H9 (cell line): ENCODE data around the gene EEF2KMT. TPM values are rescaled to one million over a fixed set of nuclear protein-coding genes. Genes with fewer than 3 reads are reported as not detected.
A peak's percentile ranks its signal among the peaks of the same experiment; 100 is the strongest.

ENCODE experiments used
- DNase-seq: peaks from one replicate; pipeline ENCODE4 v3.0.0-alpha.2; 2017
- H2AFZ ChIP-seq: one replicate; pipeline ENCODE4 v1.6.1; 2013; ENCODE audit warnings: mild to moderate bottlenecking, low read length, control low read depth, moderate library complexity
- H2AK5ac ChIP-seq: 2 replicates; pipeline ENCODE4 v1.6.1; 2013; ENCODE audit warnings: low read length, control low read depth, mixed read lengths; ENCODE audit not compliant: insufficient read length
- H2BK120ac ChIP-seq: one replicate; pipeline ENCODE4 v1.6.1; 2013; ENCODE audit warnings: low read depth, mild to moderate bottlenecking, low read length, control low read depth, inconsistent platforms; ENCODE audit not compliant: poor library complexity, severe bottlenecking
- H2BK12ac ChIP-seq: 2 replicates; pipeline ENCODE4 v1.6.1; 2013; ENCODE audit warnings: low read length, control low read depth, mixed read lengths, low read depth; ENCODE audit not compliant: insufficient read length
- H2BK15ac ChIP-seq: 2 replicates; pipeline ENCODE4 v1.6.1; 2013; ENCODE audit warnings: low read depth, low read length, control low read depth
- H2BK20ac ChIP-seq: one replicate; pipeline ENCODE4 v1.6.1; 2013; ENCODE audit warnings: low read depth, mild to moderate bottlenecking, low read length, control low read depth, inconsistent platforms; ENCODE audit not compliant: poor library complexity, severe bottlenecking
- H2BK5ac ChIP-seq: 2 replicates; pipeline ENCODE4 v1.6.1; 2013; ENCODE audit warnings: low read length, control low read depth, mixed read lengths; ENCODE audit not compliant: insufficient read length
- H3K14ac ChIP-seq: 2 replicates; pipeline ENCODE4 v1.6.1; 2013; ENCODE audit warnings: low read length, control low read depth; ENCODE audit not compliant: insufficient read depth
- H3K18ac ChIP-seq: 2 replicates; pipeline ENCODE4 v1.6.1; 2013; ENCODE audit warnings: low read depth, mild to moderate bottlenecking, mixed read lengths, low read length, control low read depth; ENCODE audit not compliant: insufficient read length
- H3K23ac ChIP-seq: 2 replicates; pipeline ENCODE4 v1.6.1; 2013; ENCODE audit warnings: low read length, control low read depth, mixed read lengths, low read depth; ENCODE audit not compliant: insufficient read length
- H3K23me2 ChIP-seq: 2 replicates; pipeline ENCODE4 v1.6.1; 2013; ENCODE audit warnings: low read depth, mild to moderate bottlenecking, mixed read lengths, low read length, control low read depth; ENCODE audit not compliant: insufficient read length, poor library complexity, severe bottlenecking
- H3K27ac ChIP-seq: 2 replicates; pipeline ENCODE4 v1.5.1; 2013; ENCODE audit warnings: low read length, control low read depth, mixed read lengths, low read depth; ENCODE audit not compliant: insufficient read length
- H3K27me3 ChIP-seq: 2 replicates; pipeline ENCODE4 v1.6.1; 2013; ENCODE audit warnings: low read length, control low read depth, inconsistent platforms; ENCODE audit not compliant: insufficient read depth
- H3K4ac ChIP-seq: 2 replicates; pipeline ENCODE4 v1.6.1; 2013; ENCODE audit warnings: low read depth, mild to moderate bottlenecking, control low read depth, inconsistent platforms, low read length, moderate library complexity
- H3K4me1 ChIP-seq: 2 replicates; pipeline ENCODE4 v1.6.1; 2013; ENCODE audit warnings: low read length, control low read depth, inconsistent platforms; ENCODE audit not compliant: insufficient read depth
- H3K4me2 ChIP-seq: 2 replicates; pipeline ENCODE4 v1.6.1; 2013; ENCODE audit warnings: low read length, control low read depth, mixed read lengths; ENCODE audit not compliant: insufficient read length, insufficient read depth
- H3K56ac ChIP-seq: 2 replicates; pipeline ENCODE4 v1.6.1; 2013; ENCODE audit warnings: low read depth, mild to moderate bottlenecking, mixed read lengths, low read length, control low read depth; ENCODE audit not compliant: insufficient read length
- H3K79me1 ChIP-seq: 2 replicates; pipeline ENCODE4 v1.6.1; 2013; ENCODE audit warnings: low read depth, mild to moderate bottlenecking, moderate library complexity, low read length, control low read depth, inconsistent platforms; ENCODE audit not compliant: insufficient read depth, poor library complexity, severe bottlenecking
- H3K79me2 ChIP-seq: 2 replicates; pipeline ENCODE4 v1.6.1; 2013; ENCODE audit warnings: low read length, control low read depth, inconsistent platforms; ENCODE audit not compliant: insufficient read depth
- H3K9ac ChIP-seq: 2 replicates; pipeline ENCODE4 v1.6.1; 2013; ENCODE audit warnings: low read length, control low read depth, mixed read lengths; ENCODE audit not compliant: insufficient read length; ENCODE audit errors: extremely low read depth
- H3K9me3 ChIP-seq: one replicate; pipeline ENCODE4 v1.6.1; 2013; ENCODE audit warnings: low read depth, low read length, inconsistent platforms; ENCODE audit not compliant: control insufficient read depth
- H3T11ph ChIP-seq: one replicate; pipeline ENCODE4 v1.6.1; 2013; ENCODE audit warnings: mild to moderate bottlenecking, low read length, control low read depth, inconsistent platforms
- H4K20me1 ChIP-seq: one replicate; pipeline ENCODE4 v1.6.1; 2013; ENCODE audit not compliant: control insufficient read depth, insufficient read length, insufficient read depth
- H4K5ac ChIP-seq: 2 replicates; pipeline ENCODE4 v1.6.1; 2013; ENCODE audit warnings: low read depth, mild to moderate bottlenecking, mixed read lengths, low read length, control low read depth; ENCODE audit not compliant: insufficient read length
- H4K8ac ChIP-seq: replicated peaks from 2 replicates; pipeline ENCODE4 v1.6.1; 2013; ENCODE audit warnings: low read length, control low read depth, mixed read lengths, low read depth; ENCODE audit not compliant: insufficient read length
- H4K91ac ChIP-seq: 2 replicates; pipeline ENCODE4 v1.6.1; 2013; ENCODE audit warnings: low read depth, mild to moderate bottlenecking, moderate library complexity, mixed read lengths, low read length, control low read depth; ENCODE audit not compliant: insufficient read length
- H3K27ac Mint-ChIP-seq, 3 experiments: 2 replicates in 2 of 3; 3 replicates in 1 of 3; pipeline ENCODE4 v1.8.0; 2020 to 2021; ENCODE audit warnings: mixed read lengths in 3 of 3, mild to moderate bottlenecking in 1 of 3, moderate library complexity in 1 of 3
- H3K27me3 Mint-ChIP-seq: 2 replicates; pipeline ENCODE4 v1.8.0; 2021; ENCODE audit warnings: low read depth, mild to moderate bottlenecking, moderate library complexity, mixed read lengths
- H3K36me3 Mint-ChIP-seq, 3 experiments: 2 replicates in 2 of 3; 3 replicates in 1 of 3; pipeline ENCODE4 v1.8.0; 2020 to 2021; ENCODE audit warnings: low read depth in 3 of 3, mixed read lengths in 3 of 3; ENCODE audit not compliant: insufficient read depth in 1 of 3
- H3K4me1 Mint-ChIP-seq, 2 experiments: 2 replicates each; pipeline ENCODE4 v1.8.0; 2020; ENCODE audit warnings: mixed read lengths in 2 of 2
- H3K4me3 Mint-ChIP-seq, 2 experiments: 2 replicates in 1 of 2; 3 replicates in 1 of 2; pipeline ENCODE4 v1.8.0; 2020 to 2021; ENCODE audit warnings: mild to moderate bottlenecking in 2 of 2, mixed read lengths in 2 of 2, moderate library complexity in 1 of 2
- H3K9me3 Mint-ChIP-seq, 2 experiments: 2 replicates in 1 of 2; 3 replicates in 1 of 2; pipeline ENCODE4 v1.8.0; 2020; ENCODE audit warnings: mild to moderate bottlenecking in 2 of 2, mixed read lengths in 2 of 2, moderate library complexity in 1 of 2
- WGBS: extraction: QIAGEN DNeasy Blood & Tissue Kit; methylation state at CpG from one replicate; pipeline ENCODE4 v1.1.7; 2013; ENCODE audit warnings: missing lambda C conversion rate, low lambda C conversion rate, mixed read lengths; ENCODE audit not compliant: insufficient read length; ENCODE audit errors: extremely low coverage; 5-methylcytosine and 5-hydroxymethylcytosine counted together
- total RNA-seq: library from RNA; stranded (reverse); gene quantifications from 2 replicates; pipeline ENCODE4 v1.2.1, GENCODE V29; 2021
- TF ChIP-seq, protein P1 (sequence below): fragments of 200-600 bp; sonication (generic); conservative IDR thresholded peaks from 3 replicates; pipeline ENCODE4 v1.8.0; 2021; ENCODE audit warnings: antibody characterized with exemption, mild to moderate bottlenecking

Gene EEF2KMT
- total RNA-seq, 1 experiment from 2014 or later, result 16.4 TPM

DNA sequence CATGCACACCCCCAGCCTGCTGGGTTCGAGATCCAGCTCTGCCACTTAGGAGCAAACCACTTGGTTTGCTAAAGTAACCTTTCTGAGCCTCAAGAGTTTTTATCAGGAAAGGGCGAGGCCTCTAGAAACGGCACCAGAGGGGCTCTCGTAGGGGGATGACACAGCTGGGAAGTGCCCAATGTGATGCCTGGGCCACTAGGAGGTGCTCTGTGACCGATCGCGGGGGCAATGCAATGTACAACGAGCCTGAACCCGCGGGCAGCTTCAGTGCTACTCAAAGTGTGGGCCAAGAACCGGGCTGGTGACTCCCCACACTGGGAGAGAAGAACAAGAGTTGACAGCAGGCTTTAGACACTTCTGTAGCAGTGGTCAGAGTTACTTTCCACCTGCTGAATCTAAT lies 41.2 kb downstream of the EEF2KMT start:
- Histone ChIP-seq H3K9ac (no peak overlapping the region), H3K79me1 (no peaks in the 10 kb centered on the region), H3K4me2 (no peak overlapping the region), H4K91ac (no peak overlapping the region), H4K8ac (no peak overlapping the region), H2BK5ac (no peak overlapping the region), H3K27ac (no peak overlapping the region), H2BK20ac (no peak overlapping the region), H4K20me1 (no peaks in the 10 kb centered on the region), H2BK15ac (no peak overlapping the region), H3K9me3 (no peaks in the 10 kb centered on the region), H3K79me2 (no peaks in the 10 kb centered on the region), H2AFZ (no peak overlapping the region), H3K23me2 (no peaks in the 10 kb centered on the region), H3K23ac (no peak overlapping the region), H3T11ph (no peak overlapping the region), H2BK120ac (no peak overlapping the region), H3K27me3 (no peaks in the 10 kb centered on the region), H3K14ac (no peak overlapping the region), H3K4ac (no peak overlapping the region), H2AK5ac (no peak overlapping the region), H3K4me1 (peaks cover 4% of the 10 kb centered on the region; the same call in 1 of the 2 replicates), H4K5ac (no peak overlapping the region), H2BK12ac (no peak overlapping the region), H3K18ac (no peak overlapping the region), H3K56ac (no peak overlapping the region)
- WGBS, result no CpG with 5 or more reads among the region's 11 CpGs
- Mint-ChIP-seq H3K27me3 (no peaks in the 10 kb centered on the region; the same call in 1 of the 2 replicates), H3K27ac (no peak overlapping the region; a peak in 1 of 7 replicates), H3K36me3 (no peaks in the 10 kb centered on the region), H3K4me1 (peaks cover 23 to 27% of the 10 kb centered on the region in 2 experiments), H3K4me3 (no peak overlapping the region), H3K9me3 (no peaks in the 10 kb centered on the region)
- peak; percentile 81 for DNase-seq
- TF ChIP-seq, protein P1, sequence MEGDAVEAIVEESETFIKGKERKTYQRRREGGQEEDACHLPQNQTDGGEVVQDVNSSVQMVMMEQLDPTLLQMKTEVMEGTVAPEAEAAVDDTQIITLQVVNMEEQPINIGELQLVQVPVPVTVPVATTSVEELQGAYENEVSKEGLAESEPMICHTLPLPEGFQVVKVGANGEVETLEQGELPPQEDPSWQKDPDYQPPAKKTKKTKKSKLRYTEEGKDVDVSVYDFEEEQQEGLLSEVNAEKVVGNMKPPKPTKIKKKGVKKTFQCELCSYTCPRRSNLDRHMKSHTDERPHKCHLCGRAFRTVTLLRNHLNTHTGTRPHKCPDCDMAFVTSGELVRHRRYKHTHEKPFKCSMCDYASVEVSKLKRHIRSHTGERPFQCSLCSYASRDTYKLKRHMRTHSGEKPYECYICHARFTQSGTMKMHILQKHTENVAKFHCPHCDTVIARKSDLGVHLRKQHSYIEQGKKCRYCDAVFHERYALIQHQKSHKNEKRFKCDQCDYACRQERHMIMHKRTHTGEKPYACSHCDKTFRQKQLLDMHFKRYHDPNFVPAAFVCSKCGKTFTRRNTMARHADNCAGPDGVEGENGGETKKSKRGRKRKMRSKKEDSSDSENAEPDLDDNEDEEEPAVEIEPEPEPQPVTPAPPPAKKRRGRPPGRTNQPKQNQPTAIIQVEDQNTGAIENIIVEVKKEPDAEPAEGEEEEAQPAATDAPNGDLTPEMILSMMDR, result peak; percentile 82
